ENCODE measurements around the gene P4HA2.

GRCh38 chr5:132198571-132198970 is 29.1 kb downstream of the P4HA2 start:
- TF ChIP-seq POLR2A (IDR thresholded peaks at IDR 0.05; ENCODE audit: low read depth) (no peak), EP300 (IDR thresholded peaks at IDR 0.05) (no peak), CTCF (IDR thresholded peaks at IDR 0.05) (no peak), POLR2AphosphoS5 (IDR thresholded peaks at IDR 0.05) (no peak)
